K562 (cell line): ENCODE data around the gene POP5.

Experiments used
- CHD4 ChIP-seq: fragments of 200-600 bp; sonication (generic); IDR thresholded peaks from 3 replicates; pipeline ENCODE4 v1.6.1; 2012; ENCODE audit warnings: low read depth, mild to moderate bottlenecking, mixed read lengths, low read length, inconsistent platforms; ENCODE audit not compliant: insufficient read depth, insufficient replicate concordance, poor library complexity, severe bottlenecking
- DNMT1 ChIP-seq: fragments of 450-650 bp; IDR thresholded peaks from 2 replicates; pipeline ENCODE4 v1.6.1; 2016; ENCODE audit warnings: antibody characterized with exemption, mild to moderate bottlenecking
- FOXK1 ChIP-seq: sonication (generic); formaldehyde crosslinking; IDR thresholded peaks from 2 replicates; pipeline ENCODE4 v1.8.0; 2022; ENCODE audit warnings: missing genetic modification reagents, mild to moderate bottlenecking, borderline replicate concordance
- HOMEZ ChIP-seq: fragments of 250-450 bp; sonication (Bioruptor Pico); IDR thresholded peaks from 2 replicates; pipeline ENCODE4 v1.4.0; 2020; ENCODE audit warnings: mild to moderate bottlenecking, moderate library complexity
- PRPF4 ChIP-seq: fragments of 200-400 bp; formaldehyde crosslinking; IDR thresholded peaks from one replicate; pipeline ENCODE4 v1.6.1; 2017; ENCODE audit warnings: low read length, low read depth, mild to moderate bottlenecking; ENCODE audit not compliant: insufficient read depth, poor library complexity, severe bottlenecking
- RAD21 ChIP-seq, 2 experiments: fragments of 250-450 bp in 1 of 2; fragments of 450-650 bp in 1 of 2; sonication (Bioruptor Pico) in 1 of 2; formaldehyde crosslinking in 1 of 2; IDR thresholded peaks in 1 of 2; conservative IDR thresholded peaks in 1 of 2; 2 replicates each; pipeline versions ENCODE4 v1.4.0 to v1.8.0; 2020 to 2022; ENCODE audit warnings: mild to moderate bottlenecking in 2 of 2, moderate library complexity in 1 of 2

DNA sequence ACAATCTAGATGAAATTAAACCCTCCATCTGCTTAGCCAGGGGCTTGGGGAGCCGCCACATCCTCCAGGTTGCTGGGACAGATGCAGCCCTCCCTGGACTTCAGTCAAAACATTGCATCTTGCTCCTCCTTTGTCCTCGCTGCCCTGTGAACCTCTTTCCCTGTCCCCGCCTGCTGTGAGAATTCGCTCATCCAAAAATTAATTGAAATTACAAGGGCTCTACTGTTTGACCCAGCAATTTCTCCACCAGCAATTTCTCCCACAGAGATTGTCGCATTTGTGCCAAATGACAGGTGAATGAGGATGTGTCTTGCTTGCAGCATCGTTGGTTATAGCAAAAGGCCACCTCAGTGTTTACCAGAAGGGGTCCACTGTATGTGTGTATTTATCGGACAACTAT is 5.0 kb upstream of the POP5 start:
- TF ChIP-seq CHD4 (no peak), FOXK1 (no peak), HOMEZ (no peak), PRPF4 (no peak), RAD21 (CRISPR knock-in tag; conservative IDR thresholded peaks at IDR 0.05 in 1 of 2, IDR thresholded peaks at IDR 0.05 in 1 of 2) (no peak), DNMT1 (no peak)
